ENCODE results near the gene TEX50. TPM values are rescaled to one million over a fixed set of nuclear protein-coding genes. Genes with fewer than 3 reads are reported as not detected.

The TEX50 gene
- total and polyA plus RNA-seq, 2 experiments from 2014 or later, result not detected

- H2AFZ ChIP-seq, result 0 out of 2 replicates have a peak overlapping the region, but pooled peaks have one; percentile 16
Measured at GRCh38 chr1:173663159-173663558, 28.0 kb downstream of the TEX50 start.

More at GRCh38 chr1:173663159-173663558, 28.0 kb downstream of the TEX50 start:
- no peak for TF ChIP-seq ZNF331 (CRISPR knock-in tag; IDR thresholded peaks at IDR 0.05; ENCODE audit: low read depth)
- no peak for TF ChIP-seq CTCF (conservative IDR thresholded peaks at IDR 0.05; ENCODE audit: low read depth in 2 of 2)
- no peak for TF ChIP-seq JUNB (IDR thresholded peaks at IDR 0.05; ENCODE audit: unreplicated experiment)
- no peak for TF ChIP-seq REST (IDR thresholded peaks at IDR 0.05; ENCODE audit: unreplicated experiment)
- no peak for TF ChIP-seq ETS1 (IDR thresholded peaks at IDR 0.05)
- no peak for TF ChIP-seq STAT1 (IDR thresholded peaks at IDR 0.05; ENCODE audit: unreplicated experiment)
- no peak for TF ChIP-seq NANOG (IDR thresholded peaks at IDR 0.05; ENCODE audit: borderline replicate concordance)
- TF ChIP-seq CREB1 (CRISPR knock-in tag; IDR thresholded peaks at IDR 0.05; ENCODE audit: low read depth), result no peak
- TF ChIP-seq, protein P1, sequence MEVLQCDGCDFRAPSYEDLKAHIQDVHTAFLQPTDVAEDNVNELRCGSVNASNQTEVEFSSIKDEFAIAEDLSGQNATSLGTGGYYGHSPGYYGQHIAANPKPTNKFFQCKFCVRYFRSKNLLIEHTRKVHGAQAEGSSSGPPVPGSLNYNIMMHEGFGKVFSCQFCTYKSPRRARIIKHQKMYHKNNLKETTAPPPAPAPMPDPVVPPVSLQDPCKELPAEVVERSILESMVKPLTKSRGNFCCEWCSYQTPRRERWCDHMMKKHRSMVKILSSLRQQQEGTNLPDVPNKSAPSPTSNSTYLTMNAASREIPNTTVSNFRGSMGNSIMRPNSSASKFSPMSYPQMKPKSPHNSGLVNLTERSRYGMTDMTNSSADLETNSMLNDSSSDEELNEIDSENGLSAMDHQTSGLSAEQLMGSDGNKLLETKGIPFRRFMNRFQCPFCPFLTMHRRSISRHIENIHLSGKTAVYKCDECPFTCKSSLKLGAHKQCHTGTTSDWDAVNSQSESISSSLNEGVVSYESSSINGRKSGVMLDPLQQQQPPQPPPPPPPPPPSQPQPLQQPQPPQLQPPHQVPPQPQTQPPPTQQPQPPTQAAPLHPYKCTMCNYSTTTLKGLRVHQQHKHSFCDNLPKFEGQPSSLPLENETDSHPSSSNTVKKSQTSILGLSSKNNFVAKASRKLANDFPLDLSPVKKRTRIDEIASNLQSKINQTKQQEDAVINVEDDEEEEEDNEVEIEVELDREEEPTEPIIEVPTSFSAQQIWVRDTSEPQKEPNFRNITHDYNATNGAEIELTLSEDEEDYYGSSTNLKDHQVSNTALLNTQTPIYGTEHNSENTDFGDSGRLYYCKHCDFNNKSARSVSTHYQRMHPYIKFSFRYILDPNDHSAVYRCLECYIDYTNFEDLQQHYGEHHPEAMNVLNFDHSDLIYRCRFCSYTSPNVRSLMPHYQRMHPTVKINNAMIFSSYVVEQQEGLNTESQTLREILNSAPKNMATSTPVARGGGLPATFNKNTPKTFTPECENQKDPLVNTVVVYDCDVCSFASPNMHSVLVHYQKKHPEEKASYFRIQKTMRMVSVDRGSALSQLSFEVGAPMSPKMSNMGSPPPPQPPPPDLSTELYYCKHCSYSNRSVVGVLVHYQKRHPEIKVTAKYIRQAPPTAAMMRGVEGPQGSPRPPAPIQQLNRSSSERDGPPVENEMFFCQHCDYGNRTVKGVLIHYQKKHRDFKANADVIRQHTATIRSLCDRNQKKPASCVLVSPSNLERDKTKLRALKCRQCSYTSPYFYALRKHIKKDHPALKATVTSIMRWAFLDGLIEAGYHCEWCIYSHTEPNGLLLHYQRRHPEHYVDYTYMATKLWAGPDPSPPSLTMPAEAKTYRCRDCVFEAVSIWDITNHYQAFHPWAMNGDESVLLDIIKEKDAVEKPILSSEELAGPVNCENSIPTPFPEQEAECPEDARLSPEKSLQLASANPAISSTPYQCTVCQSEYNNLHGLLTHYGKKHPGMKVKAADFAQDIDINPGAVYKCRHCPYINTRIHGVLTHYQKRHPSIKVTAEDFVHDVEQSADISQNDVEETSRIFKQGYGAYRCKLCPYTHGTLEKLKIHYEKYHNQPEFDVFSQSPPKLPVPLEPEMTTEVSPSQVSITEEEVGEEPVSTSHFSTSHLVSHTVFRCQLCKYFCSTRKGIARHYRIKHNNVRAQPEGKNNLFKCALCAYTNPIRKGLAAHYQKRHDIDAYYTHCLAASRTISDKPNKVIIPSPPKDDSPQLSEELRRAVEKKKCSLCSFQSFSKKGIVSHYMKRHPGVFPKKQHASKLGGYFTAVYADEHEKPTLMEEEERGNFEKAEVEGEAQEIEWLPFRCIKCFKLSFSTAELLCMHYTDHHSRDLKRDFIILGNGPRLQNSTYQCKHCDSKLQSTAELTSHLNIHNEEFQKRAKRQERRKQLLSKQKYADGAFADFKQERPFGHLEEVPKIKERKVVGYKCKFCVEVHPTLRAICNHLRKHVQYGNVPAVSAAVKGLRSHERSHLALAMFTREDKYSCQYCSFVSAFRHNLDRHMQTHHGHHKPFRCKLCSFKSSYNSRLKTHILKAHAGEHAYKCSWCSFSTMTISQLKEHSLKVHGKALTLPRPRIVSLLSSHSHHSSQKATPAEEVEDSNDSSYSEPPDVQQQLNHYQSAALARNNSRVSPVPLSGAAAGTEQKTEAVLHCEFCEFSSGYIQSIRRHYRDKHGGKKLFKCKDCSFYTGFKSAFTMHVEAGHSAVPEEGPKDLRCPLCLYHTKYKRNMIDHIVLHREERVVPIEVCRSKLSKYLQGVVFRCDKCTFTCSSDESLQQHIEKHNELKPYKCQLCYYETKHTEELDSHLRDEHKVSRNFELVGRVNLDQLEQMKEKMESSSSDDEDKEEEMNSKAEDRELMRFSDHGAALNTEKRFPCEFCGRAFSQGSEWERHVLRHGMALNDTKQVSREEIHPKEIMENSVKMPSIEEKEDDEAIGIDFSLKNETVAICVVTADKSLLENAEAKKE (CRISPR knock-in tag; IDR thresholded peaks at IDR 0.05), result no peak
- no peak for TF ChIP-seq POLR2AphosphoS5 (IDR thresholded peaks at IDR 0.05; ENCODE audit: low read depth)
- no peak for TF ChIP-seq EZH2 (IDR thresholded peaks at IDR 0.05; ENCODE audit: low read depth, unreplicated experiment)
- TF ChIP-seq ZNF114 (CRISPR knock-in tag; IDR thresholded peaks at IDR 0.05), result no peak
- TF ChIP-seq EZH2phosphoT487 (IDR thresholded peaks at IDR 0.05; ENCODE audit: unreplicated experiment), result no peak
- H3K9me2 ChIP-seq (ENCODE audit: insufficient read depth), result no peaks in the 10 kb centered on the region
- no peaks in the 10 kb centered on the region for H3K36me3 ChIP-seq (ENCODE audit: insufficient read depth)
- no peak overlapping the region for H3K4me2 ChIP-seq
- H3K4me1 ChIP-seq (ENCODE audit: insufficient read depth), result no peaks in the 10 kb centered on the region
- H3F3A ChIP-seq (replicated peaks; ENCODE audit: low read depth), result no peaks in the 10 kb centered on the region
- DNase-seq (ENCODE audit: low spot score) (no peak), ATAC-seq (no peak)
- Mint-ChIP-seq H3K9me3 (no peaks in the 10 kb centered on the region), H3K4me3 (no peak overlapping the region), H3K4me1 (peaks cover 2% of the 10 kb centered on the region; the same call in 2 of the 3 replicates), H3K27me3 (ENCODE audit: insufficient read depth, low read depth, poor library complexity) (peaks cover 2% of the 10 kb centered on the region), H3K27ac (no peak overlapping the region), H3K36me3 (ENCODE audit: low read depth) (peaks cover 3% of the 10 kb centered on the region; the same call in 1 of the 3 replicates)
- H3K79me2 ChIP-seq (replicated peaks; ENCODE audit: insufficient read depth), result no peaks in the 10 kb centered on the region
- H3K4me3 ChIP-seq, result no peak overlapping the region
- H4K20me1 ChIP-seq (replicated peaks; ENCODE audit: insufficient read depth), result no peaks in the 10 kb centered on the region
- H3K27me3 ChIP-seq (ENCODE audit: insufficient read depth), result no peaks in the 10 kb centered on the region
- no peak overlapping the region for H3K27ac ChIP-seq (ENCODE audit: low read depth)
